HG03095 (cell line): ENCODE data around the gene DAPK3.
"Not testable (repeated sequence)": the region's sequence is repeated elsewhere in the genome, so short reads cannot be mapped to it uniquely, and the experiment has no call there.

Experiments
- ATAC-seq: cut with Tn5 transposase; IDR thresholded peaks from one replicate; pipeline ENCODE4 v1.9.1; 2021; ENCODE audit warnings: moderate library complexity; ENCODE audit not compliant: unreplicated experiment

Gene DAPK3

GRCh38 chr19:3961007-3961406 lies 9.9 kb downstream of the DAPK3 start:
- ATAC-seq: no peak

DNA sequence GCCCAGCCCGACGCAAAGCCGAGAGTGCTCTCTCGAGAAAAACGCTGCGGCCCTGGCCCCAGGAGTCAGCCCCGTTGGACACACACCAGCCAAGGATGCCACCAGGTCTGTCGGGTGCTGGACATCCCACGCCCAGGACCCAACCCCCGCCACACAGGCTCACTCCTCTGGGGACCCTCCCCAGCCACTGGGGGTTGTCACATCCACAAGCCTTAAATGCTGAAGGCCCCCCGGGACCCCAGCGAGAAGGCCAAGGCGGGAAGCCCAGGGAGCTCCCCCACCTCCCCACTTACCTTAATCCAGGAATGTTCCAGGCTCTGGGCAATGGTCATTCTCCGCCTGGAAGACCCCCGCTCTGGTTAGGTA lies 11.2 kb downstream of the DAPK3 start:
- no peak for ATAC-seq

DNA sequence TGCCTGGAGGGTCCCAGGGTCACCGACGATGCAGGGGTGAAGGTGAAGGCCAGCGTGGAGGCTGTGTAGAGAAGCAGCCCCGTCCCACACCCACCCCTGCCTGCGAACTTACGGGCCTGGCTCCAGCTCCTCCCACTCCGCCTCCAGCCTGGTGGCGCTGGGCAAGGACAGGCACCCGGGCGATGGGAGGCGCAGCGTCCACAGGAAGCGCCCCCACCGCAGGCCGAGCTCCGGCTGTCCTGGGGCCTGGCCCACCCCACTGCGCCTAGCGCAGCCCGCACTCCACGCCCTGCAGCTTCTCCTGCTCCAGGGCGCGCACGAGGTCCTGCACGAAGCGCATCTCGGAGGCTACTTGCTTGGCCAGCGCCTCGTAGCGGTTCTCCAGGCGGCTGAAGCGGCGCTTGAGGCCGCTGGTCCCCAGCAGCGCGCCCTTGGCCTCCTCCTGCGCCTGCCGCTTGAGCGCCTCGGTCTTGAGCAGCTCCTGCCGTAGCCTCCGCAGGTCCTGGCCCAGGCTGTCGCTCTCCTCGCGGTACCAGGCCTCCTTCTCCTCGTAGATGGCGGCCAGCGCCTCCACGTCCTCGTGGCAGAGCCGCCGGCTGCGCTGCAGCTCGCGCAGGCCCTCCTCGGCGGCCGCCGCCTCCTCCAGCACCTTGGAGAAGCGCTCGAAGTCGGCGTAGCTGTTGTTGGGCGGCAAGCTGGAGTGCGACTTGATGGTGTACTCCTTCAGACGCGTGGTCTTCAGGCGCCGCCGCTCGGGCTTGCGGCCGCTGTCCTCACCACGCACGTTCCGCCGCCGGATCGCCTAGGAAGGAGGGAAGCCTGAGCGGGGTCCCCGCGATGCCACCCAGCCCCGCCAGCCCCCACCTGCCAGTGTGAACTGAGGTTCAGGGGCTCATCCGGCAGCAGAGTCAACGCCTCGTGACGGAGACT lies 11.8 kb downstream of the DAPK3 start:
- ATAC-seq: no peak

DNA sequence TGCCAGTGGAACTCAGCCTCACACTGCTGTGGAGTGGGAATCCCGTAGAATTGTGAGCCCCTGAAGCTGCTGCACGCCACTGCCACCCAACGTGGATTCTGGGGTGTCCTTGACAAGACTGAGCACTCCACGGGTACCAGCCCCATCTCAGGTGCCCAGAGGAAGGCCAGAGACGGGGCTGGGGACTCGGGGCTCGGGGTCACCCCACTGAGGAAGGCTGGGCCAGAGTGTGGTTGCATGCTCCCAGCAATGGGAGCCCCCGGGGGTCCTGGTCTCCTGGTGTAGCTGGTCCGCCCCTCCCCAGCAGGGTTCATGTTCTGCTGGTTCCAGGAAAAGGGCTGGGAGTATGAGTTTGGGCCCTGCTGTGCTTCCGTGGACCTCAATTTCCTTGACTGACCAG lies 15.2 kb downstream of the DAPK3 start:
- ATAC-seq: no peak

DNA sequence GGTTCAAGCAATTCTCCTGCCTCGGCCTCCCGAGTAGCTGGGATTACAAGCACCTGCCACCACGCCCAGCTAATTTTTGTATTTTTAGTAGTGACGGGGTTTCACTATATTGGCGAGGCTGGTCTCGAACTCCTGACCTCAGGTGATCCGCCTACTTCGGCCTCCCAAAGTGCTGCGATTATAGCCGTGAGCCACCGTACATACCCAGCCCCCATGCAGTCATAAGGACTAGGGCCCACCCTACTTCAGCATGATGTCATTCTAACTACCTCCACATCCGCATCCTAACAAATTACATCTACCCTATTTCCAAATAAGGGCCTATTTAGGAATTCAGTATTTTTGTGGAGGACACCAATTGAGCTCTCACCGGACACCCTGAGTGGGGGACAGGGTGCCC lies 15.6 kb downstream of the DAPK3 start:
- not testable (repeated sequence) for ATAC-seq

- no peak for ATAC-seq
These were observed 16.8 kb downstream of the DAPK3 start for GRCh38 chr19:3954107-3954506.

- not testable (repeated sequence) for ATAC-seq
These were observed 18.1 kb downstream of the DAPK3 start for GRCh38 chr19:3952755-3953276.

DNA sequence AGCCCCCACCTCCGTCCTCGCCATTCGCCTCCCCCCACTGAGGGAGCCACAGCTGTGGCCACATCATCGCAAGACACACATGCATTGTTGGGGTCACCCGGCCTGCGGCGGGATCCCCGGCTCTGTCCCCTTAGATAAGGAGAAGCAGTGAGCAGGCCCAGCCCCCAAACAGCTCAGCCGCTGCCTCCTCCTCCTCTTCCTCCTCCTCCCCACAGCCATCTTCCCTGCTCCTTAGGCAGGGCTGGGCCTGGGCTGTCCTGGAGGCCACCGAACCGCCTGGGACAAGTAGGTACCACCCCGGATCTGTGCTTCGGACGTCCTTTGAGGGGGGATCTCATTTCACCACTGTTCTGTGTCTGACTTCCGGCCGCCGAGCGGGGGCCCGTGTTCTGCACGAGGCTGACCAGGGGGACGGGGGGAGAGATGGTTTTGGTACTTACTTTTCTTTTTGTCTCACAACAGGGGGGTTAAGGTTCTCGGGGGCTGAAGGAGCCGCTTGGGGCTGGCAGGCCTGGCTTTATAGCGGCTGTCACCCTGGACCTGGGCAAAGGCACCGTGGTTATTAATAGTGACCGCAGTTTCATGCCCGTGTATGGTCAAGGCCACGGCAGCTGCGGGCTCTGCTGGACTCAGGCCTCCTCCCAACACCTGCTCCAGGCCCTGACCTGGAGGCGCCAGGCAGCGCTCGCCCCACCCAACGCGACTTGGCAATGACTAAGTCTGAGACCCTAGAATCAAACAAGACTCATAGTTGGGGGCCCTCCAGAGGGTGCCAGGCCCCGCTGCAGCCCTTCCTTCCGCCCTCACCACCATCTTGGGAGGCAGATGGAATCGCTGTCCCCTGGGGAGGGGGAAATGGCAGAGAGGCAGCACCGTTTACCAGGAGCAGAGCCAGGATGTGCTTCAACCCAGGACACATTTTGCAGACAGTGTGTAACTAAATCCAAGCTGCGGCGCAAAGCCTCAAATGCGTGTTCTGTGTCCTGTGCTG lies 19.7 kb downstream of the DAPK3 start:
- no peak for ATAC-seq

- no peak for ATAC-seq
These were observed 20.7 kb downstream of the DAPK3 start for GRCh38 chr19:3949997-3950859.

DNA sequence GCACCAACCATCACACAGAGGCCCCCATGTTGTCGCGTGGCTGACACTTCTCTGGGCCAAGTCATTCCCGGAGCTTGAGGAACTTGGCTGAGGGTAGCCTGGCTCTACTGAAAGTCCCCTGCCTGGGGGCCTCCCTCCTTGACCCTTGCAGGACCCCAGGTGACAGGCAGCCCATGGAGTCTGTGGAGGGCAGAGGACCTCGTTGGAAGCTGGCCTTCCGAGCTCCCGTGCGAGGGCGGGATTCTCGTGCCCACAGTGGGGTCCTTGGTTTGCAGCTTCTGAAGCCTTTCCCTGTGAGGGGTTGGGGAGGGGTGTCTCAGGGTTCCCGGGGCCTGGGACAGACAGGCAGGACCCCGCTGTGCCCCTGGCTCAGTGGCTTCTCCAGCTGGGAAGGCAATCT lies 21.6 kb downstream of the DAPK3 start:
- ATAC-seq: no peak

- not testable (repeated sequence) for ATAC-seq
These were observed 23.5 kb downstream of the DAPK3 start for GRCh38 chr19:3947316-3947933.

GRCh38 chr19:3945838-3946237 lies 25.1 kb downstream of the DAPK3 start:
- no peak for ATAC-seq

- no peak for ATAC-seq
These were observed 26.7 kb downstream of the DAPK3 start for GRCh38 chr19:3944018-3944721.

DNA sequence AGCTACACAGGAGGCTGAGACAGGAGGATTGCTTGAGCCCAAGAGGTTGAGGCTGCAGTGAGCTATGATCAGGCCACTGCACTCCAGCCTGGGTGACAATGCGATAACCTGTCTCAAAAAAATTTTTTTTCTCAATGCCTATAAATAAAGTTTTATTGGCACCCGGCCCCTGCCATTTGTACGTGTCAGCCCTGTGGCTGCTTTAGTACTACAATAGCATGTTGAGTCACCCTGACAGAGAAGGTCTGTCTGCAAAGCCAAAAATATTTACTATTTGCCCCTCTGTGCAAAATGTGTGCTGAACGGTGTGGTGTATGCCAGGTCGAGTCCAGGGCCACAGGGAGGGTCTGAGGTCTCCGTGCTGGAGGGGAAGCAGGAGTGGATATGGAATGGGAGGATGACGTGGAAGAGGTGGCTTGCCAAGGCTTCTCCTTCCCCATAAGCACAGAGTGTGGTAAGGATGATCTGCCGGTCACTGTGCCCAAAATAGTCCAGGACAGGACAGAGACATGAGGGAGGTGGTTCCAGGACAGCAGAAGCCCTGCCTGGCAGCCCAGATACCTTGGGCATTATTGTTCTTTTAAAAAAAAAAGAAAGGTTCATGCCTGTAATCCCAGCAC lies 28.0 kb downstream of the DAPK3 start:
- ATAC-seq: no peak

DNA sequence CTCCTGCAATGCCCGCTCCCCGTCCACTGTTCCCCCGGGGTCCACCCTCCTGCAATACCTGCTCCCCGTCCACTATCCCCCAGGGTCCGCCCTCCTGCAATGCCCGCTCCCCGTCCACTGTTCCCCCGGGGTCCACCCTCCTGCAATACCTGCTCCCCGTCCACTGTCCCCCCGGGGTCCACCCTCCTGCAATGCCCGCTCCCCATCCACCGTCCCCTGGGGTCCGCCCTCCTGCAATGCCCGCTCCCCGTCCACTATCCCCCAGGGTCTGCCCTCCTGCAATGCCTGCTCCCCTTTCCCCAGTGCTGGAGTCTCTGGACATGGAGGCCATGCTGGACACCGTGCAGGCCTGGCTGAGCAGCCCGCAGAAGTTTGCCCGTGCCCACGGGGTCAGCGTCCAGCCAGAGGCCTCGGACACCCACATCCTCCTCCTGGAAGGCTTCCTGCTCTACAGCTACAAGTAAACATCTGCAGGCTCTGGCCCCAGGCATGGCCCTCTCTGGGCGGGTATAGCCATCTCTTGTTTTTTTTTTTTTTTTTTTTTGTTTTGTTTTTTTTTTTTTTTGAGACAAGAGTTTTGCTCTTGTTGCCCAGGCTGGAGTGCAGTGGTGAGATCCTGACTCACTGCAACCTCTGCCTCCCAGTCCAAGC lies 32.5 kb downstream of the DAPK3 start:
- ATAC-seq: not testable (repeated sequence)

DNA sequence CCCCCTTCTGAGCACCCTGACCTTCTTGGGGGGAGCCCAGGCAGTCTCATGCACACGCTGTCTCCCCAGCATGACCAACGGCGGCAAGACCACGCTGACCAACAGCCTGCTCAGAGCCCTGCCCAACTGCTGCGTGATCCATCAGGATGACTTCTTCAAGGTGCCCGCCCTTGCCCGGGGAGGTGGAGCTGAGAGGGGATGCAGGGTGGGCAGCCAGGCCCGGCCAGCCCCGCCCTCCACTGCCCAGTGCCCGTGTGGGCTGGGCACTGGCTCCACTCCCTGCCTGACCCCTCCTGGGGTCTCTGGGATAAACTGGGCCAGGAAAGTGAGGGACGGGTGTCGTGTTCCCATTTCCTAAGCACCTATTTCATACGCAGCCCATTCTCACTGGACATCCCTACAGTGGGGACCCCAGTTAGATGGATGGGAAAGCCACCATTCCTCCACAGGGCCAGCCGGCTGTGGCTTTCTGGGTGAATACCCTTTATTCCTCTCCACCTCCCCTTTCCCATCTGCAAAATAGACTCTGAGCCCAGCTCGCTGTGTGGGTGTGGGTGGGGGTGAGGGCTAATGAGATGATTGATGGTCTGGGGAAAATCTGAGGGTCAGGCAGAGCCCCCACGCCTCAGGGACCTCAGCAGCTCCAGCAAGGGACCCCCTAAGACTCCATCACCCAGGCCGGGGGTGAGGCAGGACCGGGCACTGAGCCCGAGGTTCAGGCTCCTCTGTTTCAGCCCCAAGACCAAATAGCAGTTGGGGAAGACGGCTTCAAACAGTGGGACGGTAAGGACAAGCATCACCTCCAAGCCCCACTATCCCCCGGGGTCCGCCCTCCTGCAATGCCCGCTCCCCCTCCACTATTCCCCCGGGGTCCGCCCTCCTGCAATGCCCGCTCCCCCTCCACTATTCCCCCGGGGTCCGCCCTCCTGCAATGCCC lies 34.1 kb downstream of the DAPK3 start:
- ATAC-seq: no peak
